Activated CD8-positive, alpha-beta T cell treated with anti-CD3 and anti-CD28 coated beads for 36 hours (primary cell): ENCODE results near the gene GPC5. TPM values are rescaled to one million over a fixed set of nuclear protein-coding genes. Genes with fewer than 3 reads are reported as not detected.

Experiments
- ATAC-seq: fragments of 200-7000 bp; cut with Tn5 transposase; one replicate; pipeline ENCODE4 v1.10.0; 2021; ENCODE audit warnings: mild to moderate bottlenecking, moderate library complexity
- CTCF ChIA-PET: fragments of 350-600 bp; sonication (Branson Sonifier 250); formaldehyde crosslinking; loops from one replicate; lab custom pipeline; 2021; ENCODE audit warnings: antibody characterized with exemption; lab: Charles Lee
- POLR2A ChIA-PET: fragments of 350-600 bp; sonication (Branson Sonifier 250); formaldehyde crosslinking; loops from one replicate; lab custom pipeline; 2021; ENCODE audit warnings: antibody characterized with exemption; lab: Charles Lee
- DNase-seq: peaks from one replicate; pipeline ENCODE4 v3.0.0-alpha.2; 2020
- H3K27ac Mint-ChIP-seq: one replicate; pipeline ENCODE4 v1.8.0; 2021; ENCODE audit warnings: mild to moderate bottlenecking, mixed read lengths
- H3K27me3 Mint-ChIP-seq: one replicate; pipeline ENCODE4 v1.8.0; 2021; ENCODE audit warnings: mixed read lengths
- H3K36me3 Mint-ChIP-seq: one replicate; pipeline ENCODE4 v1.8.0; 2021; ENCODE audit warnings: low read depth, mixed read lengths
- H3K4me1 Mint-ChIP-seq: one replicate; pipeline ENCODE4 v1.8.0; 2021; ENCODE audit warnings: low read depth, mixed read lengths
- H3K4me3 Mint-ChIP-seq: one replicate; pipeline ENCODE4 v1.8.0; 2021; ENCODE audit warnings: mild to moderate bottlenecking, moderate library complexity, mixed read lengths
- H3K9me3 Mint-ChIP-seq: one replicate; pipeline ENCODE4 v1.8.0; 2021; ENCODE audit warnings: mixed read lengths
- CTCF ChIP-seq: fragments of 200-600 bp; IDR thresholded peaks from one replicate; pipeline ENCODE4 v1.8.0; 2022; ENCODE audit warnings: antibody characterized with exemption, mild to moderate bottlenecking
- intact Hi-C: fragments of 100-400 bp; cut with micrococcal nuclease; formaldehyde crosslinking; loops from one replicate; pipeline ENCODE4 v1.10.0; 2022
- total RNA-seq, 2 experiments: library from RNA; stranded (reverse); gene quantifications; one replicate each; pipeline ENCODE4 v1.2.3, GENCODE V29; 2021

GPC5 gene
- total RNA-seq, 2 experiments from 2014 or later: 0.13 to 0.14 TPM

DNA sequence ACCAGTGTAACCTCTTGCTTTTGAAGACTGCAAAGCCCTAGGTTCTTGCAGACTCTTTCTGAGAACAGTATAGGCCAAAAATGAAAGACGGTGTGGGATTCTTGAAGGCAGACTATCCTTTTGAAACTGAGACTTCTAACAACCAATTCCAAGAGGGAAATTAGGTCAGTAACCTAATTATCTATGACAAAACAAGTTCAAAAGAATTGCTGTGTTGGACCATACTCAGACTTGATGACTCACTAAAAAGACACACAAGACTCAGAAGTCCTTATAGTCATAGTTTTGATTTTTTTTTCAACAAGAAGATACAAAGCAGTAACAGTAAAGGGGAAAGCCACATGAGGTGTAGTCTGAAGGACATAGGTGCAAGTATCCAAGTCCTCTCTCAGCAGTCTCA, 1204.1 kb downstream of the GPC5 start:
- H3K36me3 Mint-ChIP-seq: no peaks in the 10 kb centered on the region
- no peaks in the 10 kb centered on the region for H3K4me1 Mint-ChIP-seq
- H3K4me3 Mint-ChIP-seq: no peak overlapping the region
- POLR2A ChIA-PET: no interaction called here
- no peak for DNase-seq
- no peak overlapping the region for H3K27ac Mint-ChIP-seq
- CTCF ChIA-PET: no interaction called here
- no peak for ATAC-seq
- TF ChIP-seq CTCF: no peak
- intact Hi-C loops: no loop called here
- H3K27me3 Mint-ChIP-seq: no peaks in the 10 kb centered on the region
- H3K9me3 Mint-ChIP-seq: peaks cover 2% of the 10 kb centered on the region

DNA sequence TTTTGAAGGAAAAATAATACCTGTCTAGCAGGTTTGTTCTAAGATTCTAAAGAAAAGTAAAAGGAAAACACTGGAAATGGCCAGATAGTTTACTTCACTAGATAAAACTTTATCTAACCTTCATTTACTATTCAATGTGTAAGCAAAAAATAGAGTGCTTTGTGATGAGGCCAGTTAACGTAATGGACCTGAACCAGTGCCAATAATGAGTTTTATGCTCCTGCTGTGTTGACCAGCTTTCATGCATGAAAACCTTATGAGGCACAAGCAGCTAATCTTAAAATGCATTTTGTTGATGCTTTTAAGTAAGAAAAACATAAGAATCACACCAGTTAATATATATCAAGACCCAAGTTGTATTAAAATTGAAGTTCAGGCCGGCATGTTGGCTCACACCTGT, 1211.0 kb downstream of the GPC5 start:
- Mint-ChIP-seq H3K4me3 (no peak overlapping the region), H3K36me3 (no peaks in the 10 kb centered on the region), H3K9me3 (no peaks in the 10 kb centered on the region), H3K27ac (no peak overlapping the region), H3K27me3 (no peaks in the 10 kb centered on the region), H3K4me1 (no peaks in the 10 kb centered on the region)
- ATAC-seq (no peak), DNase-seq (no peak)
- intact Hi-C loops: no loop called here
- ChIA-PET CTCF (no interaction called here), POLR2A (no interaction called here)
- no peak for TF ChIP-seq CTCF

- no peak for ATAC-seq
- ChIA-PET CTCF (no interaction called here), POLR2A (no interaction called here)
- Mint-ChIP-seq H3K4me1 (no peaks in the 10 kb centered on the region), H3K9me3 (no peaks in the 10 kb centered on the region), H3K27me3 (no peaks in the 10 kb centered on the region), H3K4me3 (no peak overlapping the region), H3K27ac (no peak overlapping the region), H3K36me3 (no peaks in the 10 kb centered on the region)
- DNase-seq: no peak
- intact Hi-C loops: no loop called here
- TF ChIP-seq CTCF: no peak
These were observed 1214.5 kb downstream of the GPC5 start for GRCh38 chr13:92612892-92613291.

DNA sequence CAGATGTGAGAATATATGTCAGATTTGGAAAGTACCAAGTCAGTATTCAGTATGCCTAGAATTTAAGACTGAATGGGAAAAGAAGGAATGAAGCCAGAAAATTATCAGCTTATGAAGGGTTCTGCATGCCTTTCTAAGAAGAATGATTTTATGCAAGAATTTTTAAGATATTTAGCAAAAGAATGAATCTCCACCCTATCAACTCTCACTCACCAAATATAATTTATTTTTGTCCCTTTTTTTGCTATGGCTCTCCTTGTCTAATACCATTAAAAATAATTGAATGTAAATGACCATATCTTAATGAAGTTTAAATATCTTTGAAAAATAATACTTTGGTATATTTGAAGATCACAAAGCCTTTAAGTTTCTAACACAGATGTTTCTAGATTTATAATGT, 1215.5 kb downstream of the GPC5 start:
- intact Hi-C loops: no loop called here
- CTCF ChIA-PET: no interaction called here
- Mint-ChIP-seq H3K27ac (no peak overlapping the region), H3K4me3 (no peak overlapping the region), H3K9me3 (no peaks in the 10 kb centered on the region), H3K4me1 (no peaks in the 10 kb centered on the region), H3K27me3 (no peaks in the 10 kb centered on the region), H3K36me3 (no peaks in the 10 kb centered on the region)
- DNase-seq (no peak), ATAC-seq (no peak)
- no peak for TF ChIP-seq CTCF
- POLR2A ChIA-PET: no interaction called here

GRCh38 chr13:92621985-92622384, 1223.6 kb downstream of the GPC5 start:
- H3K27ac Mint-ChIP-seq: no peak overlapping the region
- ChIA-PET POLR2A (no interaction called here), CTCF (no interaction called here)
- no peaks in the 10 kb centered on the region for H3K27me3 Mint-ChIP-seq
- DNase-seq (no peak), ATAC-seq (no peak)
- no peak for TF ChIP-seq CTCF
- H3K4me1 Mint-ChIP-seq: no peaks in the 10 kb centered on the region
- intact Hi-C loops: no loop called here
- no peak overlapping the region for H3K4me3 Mint-ChIP-seq
- H3K36me3 Mint-ChIP-seq: no peaks in the 10 kb centered on the region
- H3K9me3 Mint-ChIP-seq: no peaks in the 10 kb centered on the region
